HG02884 (cell line): ENCODE measurements around the gene UBD.

ENCODE experiments used
- ATAC-seq: cut with Tn5 transposase; IDR thresholded peaks from one replicate; pipeline ENCODE4 v1.9.1; 2021; ENCODE audit warnings: mild to moderate bottlenecking, moderate library complexity; ENCODE audit not compliant: unreplicated experiment

Gene UBD

DNA sequence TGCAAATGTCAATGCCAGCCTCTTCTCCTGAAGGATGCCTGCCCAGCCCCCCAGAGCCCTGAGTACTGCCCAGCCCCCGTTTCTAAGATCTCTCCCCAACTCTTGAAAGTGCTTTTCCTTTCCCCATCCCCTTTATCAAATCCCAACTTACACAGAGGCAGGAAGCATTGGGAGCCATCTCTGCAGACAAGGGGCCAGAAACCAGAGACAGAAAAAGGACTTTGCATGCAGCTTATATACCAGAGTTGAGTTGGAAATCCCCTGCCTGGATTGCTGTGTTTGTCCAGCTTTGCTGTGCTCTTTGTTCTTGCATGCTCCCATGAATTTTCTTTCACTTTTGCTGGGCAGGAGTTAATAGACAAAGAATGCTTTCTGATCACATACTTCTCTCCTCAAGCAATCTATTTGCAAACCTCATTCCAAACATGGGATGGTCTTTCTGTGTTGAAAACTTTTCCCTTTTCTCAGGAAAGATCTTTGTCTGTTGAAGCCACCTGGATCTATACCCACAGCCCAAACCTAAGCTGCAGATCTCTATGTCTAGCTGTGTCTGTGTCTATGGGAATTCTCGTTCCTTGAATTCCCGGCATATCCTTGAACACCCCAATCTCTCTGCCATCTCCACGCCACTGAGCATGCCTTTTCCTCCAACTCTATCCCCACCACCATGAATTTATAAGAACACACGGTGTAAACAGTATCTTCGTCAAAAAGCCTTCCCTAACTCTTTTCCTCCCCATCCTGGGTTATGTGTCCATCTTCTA is at the start of gene UBD:
UBD (minus strand) TSS at position 209 of the 764 bp plus-strand sequence; CDS start at position 178, 31 bp downstream.
- ATAC-seq: no peak

DNA sequence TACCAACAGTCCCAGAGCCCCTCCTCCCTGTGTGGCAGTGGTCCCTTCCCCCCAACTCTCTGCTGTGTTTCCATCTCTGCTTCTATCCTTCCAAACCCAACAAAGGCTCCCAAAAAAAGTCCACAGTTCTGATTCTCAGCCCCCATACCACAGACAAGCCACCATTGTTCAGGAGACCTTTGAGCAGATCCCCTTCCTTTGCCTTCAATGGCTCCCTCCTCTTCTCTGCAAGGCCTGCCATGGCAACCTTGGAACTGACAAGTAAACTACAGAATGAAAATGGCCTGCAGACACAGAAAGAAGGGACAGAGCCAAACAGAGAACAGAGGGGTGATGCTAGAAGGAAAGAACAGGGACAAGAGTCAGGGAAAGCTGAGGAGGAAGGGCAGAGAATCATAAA is 48.6 kb upstream of the UBD start:
- ATAC-seq: no peak

DNA sequence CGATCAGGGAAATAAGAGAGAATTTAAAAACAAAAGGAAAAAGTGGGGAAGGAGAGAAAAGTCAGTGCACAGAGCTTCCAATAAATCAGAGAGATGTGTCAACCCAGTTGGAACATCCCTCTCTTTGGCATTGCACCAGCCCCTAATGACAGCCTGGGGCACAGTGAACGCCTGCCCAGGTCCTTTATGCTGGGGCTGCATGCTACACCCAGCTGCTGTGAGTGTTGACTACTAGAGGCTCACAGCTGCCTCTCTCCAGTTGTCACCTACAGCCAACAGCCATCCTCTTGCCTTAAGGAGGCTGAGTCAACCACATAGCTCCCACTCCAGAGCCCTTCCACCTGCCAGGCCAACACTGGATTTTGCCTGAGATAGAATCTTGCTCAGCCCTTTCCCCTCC is 44.4 kb upstream of the UBD start:
- no peak for ATAC-seq

DNA sequence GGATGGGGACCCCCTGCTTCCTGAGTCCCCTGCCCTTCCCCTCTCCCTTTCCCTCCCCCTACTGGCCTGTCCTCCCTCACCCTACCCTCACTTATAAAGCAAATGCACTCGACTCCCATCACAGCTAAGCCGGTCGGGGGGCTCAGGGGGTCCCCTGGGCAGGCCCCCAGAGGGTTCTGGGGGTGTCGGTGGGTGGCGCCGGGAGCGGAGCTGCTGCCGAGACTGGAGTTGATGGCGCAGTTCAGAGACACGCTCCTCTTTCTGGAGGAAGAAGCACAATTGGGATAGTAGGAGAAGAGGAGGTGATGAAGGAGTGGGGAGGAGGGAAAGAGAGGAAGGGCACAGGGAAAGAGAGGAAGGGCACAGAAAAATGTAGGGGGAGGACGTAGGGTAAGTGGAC is 43.9 kb upstream of the UBD start:
- no peak for ATAC-seq

DNA sequence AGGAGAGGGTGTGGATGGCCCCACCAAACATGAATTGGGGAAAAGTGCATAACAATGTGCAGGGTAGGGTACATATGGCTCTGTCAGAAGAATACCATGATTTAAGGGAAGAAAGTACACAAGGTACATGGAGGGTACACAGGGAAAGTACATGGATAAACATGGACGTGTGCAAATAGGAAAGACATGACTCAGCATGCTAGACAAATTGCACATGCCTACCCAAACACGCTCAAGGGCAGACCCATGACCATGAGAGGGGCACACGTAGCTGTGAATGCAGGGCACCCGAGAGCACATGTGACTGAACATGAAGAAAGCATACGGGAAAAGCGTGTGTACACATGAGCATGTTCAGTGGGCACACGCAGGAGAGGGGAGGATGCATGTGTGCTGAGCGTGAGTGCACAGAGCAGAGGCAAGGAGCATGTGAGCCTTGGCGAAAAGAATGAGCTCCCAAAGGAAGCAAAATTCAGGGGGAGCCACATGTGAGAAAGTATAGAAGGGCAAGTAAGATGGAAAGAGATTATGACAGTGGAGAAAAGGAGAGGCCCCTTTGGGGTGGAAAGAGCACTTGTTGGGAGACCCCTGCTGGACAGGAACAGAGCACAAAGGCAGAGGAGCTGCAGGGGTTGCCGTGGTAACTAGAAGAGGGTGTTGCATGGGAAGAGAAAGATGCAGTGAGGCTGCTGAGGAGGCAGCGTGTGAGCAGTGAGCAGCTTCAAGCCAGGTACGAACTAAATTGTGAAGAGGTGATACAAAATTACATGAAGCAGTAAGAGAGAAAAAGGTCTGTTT is 43.2 kb upstream of the UBD start:
- ATAC-seq: no peak

DNA sequence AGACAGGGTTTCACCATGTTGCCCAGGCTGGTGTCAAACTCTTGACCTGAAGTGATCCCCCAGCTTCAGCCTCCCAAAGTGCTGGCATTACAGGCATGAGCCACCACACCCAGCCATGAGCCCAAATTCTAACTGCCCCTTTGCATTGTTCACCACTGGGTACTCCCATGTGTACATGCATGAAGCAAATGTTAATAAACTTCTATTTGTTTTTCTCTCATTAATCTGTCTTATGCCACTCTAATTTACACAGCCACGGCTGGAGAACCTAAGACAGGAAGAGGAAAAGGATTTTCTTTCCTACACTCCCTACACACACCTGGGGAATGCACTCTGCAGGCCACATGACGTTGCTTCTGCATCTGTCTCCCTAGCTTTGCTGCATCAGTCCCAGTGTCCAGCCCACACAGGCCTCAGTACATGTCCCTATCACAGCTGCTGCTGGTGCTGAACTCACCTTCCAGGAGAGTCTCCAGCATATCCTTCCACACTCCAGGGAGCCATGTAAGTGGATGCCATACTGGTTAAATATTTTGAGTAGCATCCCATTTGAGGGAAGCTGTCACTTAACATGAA is 38.7 kb upstream of the UBD start:
- no peak for ATAC-seq

DNA sequence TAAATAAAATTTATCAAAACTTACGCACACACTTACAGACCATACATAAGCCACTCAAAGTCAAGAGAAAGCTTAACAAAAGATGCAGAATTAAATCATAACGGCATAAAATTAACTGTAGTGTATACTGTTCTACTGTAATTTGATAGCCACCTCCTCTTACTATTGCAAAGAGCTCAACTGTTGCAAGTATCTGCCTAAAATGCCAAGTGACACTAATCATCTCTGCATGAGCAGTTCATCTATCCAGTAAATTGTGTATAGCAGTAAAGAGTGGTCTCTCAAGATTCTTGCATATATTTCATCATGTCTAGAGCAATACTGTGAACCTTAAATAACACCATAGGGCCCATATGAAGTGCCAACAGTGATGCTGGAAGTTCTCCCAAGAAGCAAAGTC is 37.7 kb upstream of the UBD start:
- ATAC-seq: no peak

DNA sequence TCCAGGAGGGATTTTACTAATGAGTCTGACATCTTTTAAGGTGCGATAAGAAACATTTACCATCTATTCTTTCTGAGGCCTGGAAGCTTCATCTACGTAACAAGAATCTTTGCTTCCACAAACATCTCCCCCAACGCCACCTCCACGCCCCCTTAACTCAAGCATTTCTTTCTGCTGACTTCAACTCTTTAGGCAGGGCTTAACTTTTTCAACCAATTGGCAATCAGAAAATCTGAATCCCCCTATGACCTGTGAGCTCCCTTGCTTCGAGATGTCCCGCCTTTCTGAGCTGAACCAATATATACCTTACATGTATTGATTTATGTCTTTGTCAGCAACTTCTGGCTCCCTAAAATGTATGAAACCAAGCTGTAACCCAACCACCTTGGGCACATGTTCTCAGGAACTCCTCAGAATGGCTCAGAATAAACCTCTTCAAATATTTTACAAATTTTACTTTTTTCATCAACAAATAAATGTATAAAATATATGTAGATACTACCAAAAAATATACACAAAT is 36.9 kb upstream of the UBD start:
- no peak for ATAC-seq

DNA sequence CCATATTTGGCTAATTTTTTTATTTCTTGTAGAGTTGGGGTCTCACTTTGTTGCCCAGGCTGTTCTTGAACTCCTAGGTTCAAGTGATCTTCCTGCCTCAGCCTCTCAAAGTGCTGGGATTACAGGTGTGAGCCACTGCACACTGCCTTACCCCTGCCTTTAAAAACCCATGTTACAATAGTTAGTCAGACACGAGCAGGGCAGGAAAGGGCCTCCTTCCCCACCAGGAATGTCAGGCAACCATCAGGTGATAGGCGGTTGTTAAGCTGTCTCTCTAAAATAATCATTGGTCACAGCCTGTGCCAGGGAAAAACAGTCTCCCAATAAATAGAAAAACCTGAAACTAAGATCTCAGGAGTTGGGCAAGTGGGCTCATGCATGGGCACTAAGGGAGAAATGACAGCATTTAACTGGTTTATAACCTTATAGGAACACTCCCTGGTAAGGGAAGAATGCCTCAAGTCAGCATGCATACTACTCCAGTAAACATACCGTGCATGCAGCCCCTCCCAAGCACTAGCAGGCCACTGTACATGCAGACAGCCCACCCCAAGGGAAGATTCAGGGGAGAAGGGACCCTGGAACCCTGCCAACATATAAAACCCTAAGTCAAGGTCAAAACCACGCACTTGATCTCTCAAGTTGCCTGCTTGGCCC is 33.8 kb upstream of the UBD start:
- no peak for ATAC-seq

DNA sequence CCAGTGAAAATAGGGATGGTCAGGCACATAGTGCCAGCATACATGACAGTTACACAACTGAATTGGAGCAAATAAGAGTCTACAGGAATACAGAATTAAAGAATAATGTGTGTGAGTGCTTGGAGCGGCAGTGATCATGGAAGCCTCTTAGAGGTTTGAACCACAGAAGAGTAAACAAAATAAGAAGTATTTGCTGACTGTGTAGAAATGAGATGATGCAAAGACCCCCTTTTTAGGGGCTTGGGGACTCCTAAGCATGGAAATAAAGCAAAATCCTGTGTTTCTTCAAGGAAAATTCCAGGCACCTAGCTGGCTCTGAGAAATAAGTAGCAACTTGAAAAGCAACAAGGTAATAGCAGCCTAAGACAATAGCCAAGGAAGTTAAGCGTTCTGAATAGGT is 32.1 kb upstream of the UBD start:
- ATAC-seq: no peak

DNA sequence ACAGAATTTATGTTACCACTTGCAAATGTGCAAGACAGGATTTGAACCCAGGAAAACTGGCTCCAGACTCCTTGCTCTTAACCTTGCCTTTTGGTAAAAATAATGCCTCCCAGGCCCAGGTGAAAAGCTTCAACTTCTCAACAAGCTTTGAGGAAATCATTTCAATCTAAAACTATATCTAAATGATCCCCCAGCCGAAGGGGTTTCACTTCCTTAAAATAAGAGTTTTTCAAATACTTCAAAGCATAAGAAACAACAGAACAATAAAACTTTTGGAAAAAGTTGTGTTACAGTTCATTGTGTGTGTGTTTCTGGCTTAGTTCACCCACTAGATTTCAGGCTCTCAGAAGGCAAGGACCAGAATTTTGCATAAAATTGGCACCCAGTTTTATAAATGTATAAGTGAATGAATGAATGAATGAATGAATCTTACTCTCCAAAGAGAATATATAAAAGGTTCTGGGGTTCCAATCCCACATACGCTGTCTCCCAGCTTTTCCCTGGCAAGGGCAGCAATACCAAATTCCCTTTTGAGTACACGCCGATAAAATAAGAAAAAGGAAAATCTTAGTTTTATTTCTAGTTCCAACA is 30.8 kb upstream of the UBD start:
- no peak for ATAC-seq

DNA sequence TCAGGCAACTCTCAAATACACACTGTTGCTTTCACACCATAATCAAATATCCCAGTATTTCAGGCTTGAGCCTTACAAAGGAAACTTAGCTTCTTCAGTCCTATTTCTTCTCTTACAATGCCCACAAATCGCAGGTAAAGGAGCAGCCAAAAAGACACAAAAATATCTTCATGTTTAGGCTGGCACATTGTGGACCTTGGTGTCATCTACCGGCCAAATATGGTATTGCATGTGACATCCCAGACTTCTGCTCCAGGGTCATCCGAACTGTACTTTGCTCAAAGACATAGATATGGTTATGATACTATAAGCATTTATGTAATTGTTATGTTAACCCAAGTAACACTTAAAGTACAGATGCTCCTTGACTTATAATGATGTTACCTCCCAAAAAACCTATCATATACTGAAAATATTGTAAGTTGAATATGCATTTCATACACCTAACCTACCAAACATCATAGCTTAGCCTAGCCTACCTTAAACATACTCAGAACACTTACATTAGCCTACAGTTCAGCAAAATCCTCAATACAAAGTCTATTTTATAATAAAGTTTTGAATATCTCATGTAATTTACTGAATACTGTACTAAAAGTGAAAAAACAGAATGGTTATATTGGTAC is 30.0 kb upstream of the UBD start:
- no peak for ATAC-seq

DNA sequence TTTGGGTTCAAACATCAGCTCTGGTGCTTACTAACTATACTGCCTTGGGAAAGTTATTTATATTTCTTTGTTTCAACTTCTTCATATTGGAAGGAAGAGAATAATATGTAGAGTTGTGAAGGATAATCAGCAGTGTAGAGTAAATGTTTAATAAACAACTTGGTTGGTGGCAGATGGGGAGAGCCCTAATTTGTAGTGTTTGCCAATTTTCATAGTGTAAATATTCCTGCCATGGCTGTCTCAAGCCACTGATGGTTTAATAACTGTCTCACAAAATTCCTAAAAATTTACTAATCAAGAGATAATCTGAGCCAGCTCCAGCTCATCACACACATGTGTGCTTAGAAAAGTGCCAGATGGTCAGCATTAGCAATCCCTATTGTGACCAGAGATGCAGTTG is 25.3 kb upstream of the UBD start, which contains the start of gene OR2H2:
OR2H2 (plus strand) TSS at position 301 of the 400 bp plus-strand sequence. CDS start 2,824 bp downstream, outside the sequence.
- ATAC-seq: no peak

DNA sequence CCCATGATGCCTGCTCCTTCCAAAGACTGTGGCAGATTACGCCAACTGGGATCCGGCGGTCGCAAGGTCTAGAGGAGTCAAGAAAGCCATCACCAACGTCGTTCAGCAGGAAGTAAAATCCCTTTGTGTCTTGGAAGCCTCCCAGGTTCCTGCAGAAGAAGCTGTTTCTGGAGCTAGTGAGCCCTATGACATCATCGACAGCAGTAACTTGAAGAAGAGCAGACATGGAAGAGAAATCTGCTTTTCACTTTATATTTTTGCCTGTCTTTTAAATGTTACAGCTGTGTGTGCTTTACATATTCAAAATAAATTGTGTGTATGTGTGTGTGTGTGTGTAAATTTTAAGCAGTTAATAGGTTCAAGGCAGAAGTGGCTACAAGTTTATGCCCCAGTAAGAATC is 18.0 kb upstream of the UBD start:
- ATAC-seq: no peak

DNA sequence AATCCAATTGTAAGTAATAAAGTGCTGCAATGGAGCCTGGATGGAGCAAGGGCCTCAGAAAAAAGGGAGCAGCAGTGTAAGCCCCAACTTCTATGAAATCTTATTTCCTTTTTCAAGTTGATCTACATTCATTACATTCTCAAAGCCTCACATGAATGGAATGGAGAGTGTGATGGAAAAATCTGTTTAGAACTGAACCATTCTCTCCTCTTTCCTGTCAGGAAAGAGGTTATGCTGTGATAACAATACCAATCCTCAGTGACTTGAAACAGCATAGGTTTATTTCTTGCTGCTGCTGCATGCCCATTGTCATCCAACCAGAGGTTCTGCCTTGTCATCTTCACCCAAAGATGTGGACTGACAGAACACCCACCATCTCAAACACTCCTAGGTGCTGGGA is 16.5 kb upstream of the UBD start:
- no peak for ATAC-seq

DNA sequence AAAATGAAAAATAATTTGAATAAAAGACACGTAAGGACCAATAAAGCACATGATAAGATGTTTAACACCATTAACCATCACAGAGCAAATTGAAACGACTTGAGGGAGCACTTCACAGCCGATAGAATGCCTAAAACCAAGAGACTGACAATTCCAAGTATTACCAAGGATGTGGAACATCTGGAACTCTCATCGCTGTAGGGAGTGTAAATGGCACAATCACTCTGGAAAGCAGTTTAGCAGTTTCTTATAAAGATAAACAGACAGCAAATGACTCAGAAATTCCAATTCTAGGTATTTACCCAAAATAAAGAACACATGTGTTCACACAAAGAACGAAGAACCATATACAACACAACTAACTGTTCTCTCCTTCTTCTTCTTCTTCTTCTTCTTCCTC is 8.5 kb upstream of the UBD start:
- ATAC-seq: no peak

DNA sequence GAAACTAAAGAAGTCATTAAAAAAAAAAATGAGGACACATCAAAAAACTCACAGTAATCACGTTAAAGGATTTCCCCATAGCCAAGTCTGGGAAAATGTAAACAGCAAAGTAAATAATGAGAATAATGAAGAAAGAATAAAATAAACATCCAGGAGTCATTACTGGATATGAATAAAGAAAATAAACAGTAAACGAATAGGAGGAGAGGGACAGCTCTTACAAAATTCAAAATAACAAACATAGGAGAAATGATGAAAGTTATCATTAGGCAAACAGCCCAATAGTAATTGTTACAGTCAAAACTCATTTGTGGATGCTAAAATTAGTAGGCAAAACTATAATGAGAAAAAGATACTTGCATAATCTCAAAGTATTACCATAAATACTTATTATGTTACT is 8.0 kb upstream of the UBD start:
- ATAC-seq: no peak

DNA sequence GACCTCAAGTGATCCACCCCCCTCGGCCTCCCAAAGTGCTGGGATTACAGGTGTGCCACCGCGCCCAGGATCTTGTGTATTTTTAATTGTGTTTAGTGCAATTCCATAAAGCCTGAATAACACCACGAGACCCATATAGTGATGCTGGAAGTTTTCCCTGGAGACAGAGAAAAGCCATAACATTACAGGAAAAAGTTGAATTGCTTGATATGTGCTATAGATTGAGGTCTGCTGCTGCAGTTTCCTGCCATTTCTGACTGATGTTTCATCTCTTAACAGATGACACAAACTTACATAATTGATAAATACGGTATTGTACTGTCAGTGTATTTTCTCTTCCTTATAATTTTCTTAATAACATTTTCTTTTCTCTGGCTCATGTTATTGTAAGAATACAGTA is 7.3 kb upstream of the UBD start:
- ATAC-seq: no peak

DNA sequence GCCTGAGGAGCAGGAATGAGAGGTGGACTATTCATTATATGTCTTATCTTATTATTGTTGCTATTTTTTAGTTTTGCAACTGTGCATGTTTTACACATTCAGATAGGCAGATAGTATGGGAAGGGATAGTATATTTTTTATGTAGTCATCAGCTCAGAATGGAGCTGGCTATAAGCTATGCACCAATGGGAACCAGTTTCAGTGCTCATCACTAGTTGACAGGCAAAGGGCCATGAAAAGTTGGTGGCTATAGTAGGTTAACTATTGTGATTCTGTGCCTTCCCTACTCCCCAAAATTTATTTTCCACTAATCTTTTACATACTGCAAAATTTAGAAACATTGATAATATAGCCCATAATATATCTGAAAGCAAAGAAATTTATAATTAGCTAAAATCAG is 5.3 kb upstream of the UBD start:
- no peak for ATAC-seq

DNA sequence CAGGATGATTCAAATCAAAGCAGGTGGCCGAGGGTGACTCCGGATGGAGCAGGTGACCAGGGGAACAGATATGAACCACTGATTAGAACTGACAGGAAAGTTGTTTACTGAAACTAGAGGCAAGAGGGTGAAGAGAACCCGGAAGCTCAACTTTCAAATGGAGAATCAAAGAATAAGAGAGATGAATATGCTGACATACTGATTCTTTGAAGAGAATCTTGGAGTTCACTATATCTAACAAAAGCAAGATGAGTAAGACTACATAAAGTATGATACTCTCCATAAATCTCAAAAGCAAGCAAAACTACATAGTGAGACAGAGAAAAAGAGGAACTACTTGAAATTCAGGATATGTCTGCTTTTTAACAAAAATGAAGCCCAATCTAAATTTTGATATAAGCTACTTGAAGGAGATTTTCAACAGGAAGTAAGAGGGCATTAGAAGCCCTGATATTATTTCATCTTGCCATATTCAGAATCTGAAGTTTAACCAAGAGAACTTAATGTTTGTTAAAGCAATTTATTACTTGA is 4.0 kb upstream of the UBD start:
- no peak for ATAC-seq
